ENCODE measurements around the gene VAMP4. TPM values are rescaled to one million over a fixed set of nuclear protein-coding genes. Genes with fewer than 3 reads are reported as not detected.
"Not testable (repeated sequence)": the region's sequence is repeated elsewhere in the genome, so short reads cannot be mapped to it uniquely, and the experiment has no call there.

VAMP4 gene
- total RNA-seq, 2 experiments from 2014 or later = 12.2 to 13.0 TPM

- no peak for ATAC-seq
- Mint-ChIP-seq H3K9me3 (ENCODE audit: insufficient read depth) (no peaks in the 10 kb centered on the region), H3K27ac (no peak overlapping the region), H3K36me3 (ENCODE audit: low read depth) (peaks cover 2% of the 10 kb centered on the region), H3K27me3 (ENCODE audit: low read depth) (no peaks in the 10 kb centered on the region), H3K4me3 (no peak overlapping the region), H3K4me1 (ENCODE audit: low read depth) (peaks cover 31% of the 10 kb centered on the region)
- CTCF ChIA-PET = interaction anchor here (1.2 to 2.4 kb wide), 2 partner anchors 40 to 56 kb away, joined by 3 to 5 read pairs; no protein-coding TSS in a partner anchor
- POLR2A ChIA-PET = no interaction called here
- DNase-seq = no peak
Measured at GRCh38 chr1:171744986-171745385, 3.1 kb upstream of the VAMP4 start.

- POLR2A ChIA-PET = interaction anchor here (0.6 to 4.2 kb wide), 6 partner anchors 11 to 257 kb away, joined by 3 to 35 read pairs (median 8); partner anchors contain the start of genes METTL13 and PRRC2C
- Mint-ChIP-seq H3K4me3 (peak overlapping the region; percentile 98), H3K9me3 (ENCODE audit: insufficient read depth) (no peaks in the 10 kb centered on the region), H3K27me3 (ENCODE audit: low read depth) (no peaks in the 10 kb centered on the region), H3K4me1 (ENCODE audit: low read depth) (peaks cover 48% of the 10 kb centered on the region), H3K36me3 (ENCODE audit: low read depth) (peaks cover 11% of the 10 kb centered on the region), H3K27ac (peak overlapping the region; percentile 99)
- ATAC-seq (no peak), DNase-seq (no peak)
- CTCF ChIA-PET = interaction anchor here (0.8 to 7.0 kb wide), 14 partner anchors 22 to 259 kb away, joined by 3 to 48 read pairs (median 4); partner anchors contain the start of gene METTL13
Measured at GRCh38 chr1:171743081-171743870, 1.4 kb upstream of the VAMP4 start.

- peak; percentile 32 for DNase-seq
- POLR2A ChIA-PET = interaction anchor here (0.6 to 4.2 kb wide), 8 partner anchors 12 to 256 kb away, joined by 3 to 35 read pairs (median 5); partner anchors contain the start of genes METTL13 and PRRC2C
- Mint-ChIP-seq H3K27me3 (ENCODE audit: low read depth) (no peaks in the 10 kb centered on the region), H3K36me3 (ENCODE audit: low read depth) (peaks cover 13% of the 10 kb centered on the region), H3K4me3 (peak overlapping the region; percentile 98), H3K4me1 (ENCODE audit: low read depth) (peaks cover 49% of the 10 kb centered on the region), H3K9me3 (ENCODE audit: insufficient read depth) (no peaks in the 10 kb centered on the region), H3K27ac (peak overlapping the region; percentile 99)
- peak; percentile 5 for ATAC-seq
- CTCF ChIA-PET = interaction anchor here (1.2 to 7.0 kb wide), 7 partner anchors 36 to 258 kb away, joined by 3 to 48 read pairs (median 5); partner anchors contain the start of gene METTL13
Measured at GRCh38 chr1:171742577-171742922, 685 bp upstream of the VAMP4 start.

GRCh38 chr1:171740987-171741871 is 636 bp downstream of the VAMP4 start:
- POLR2A ChIA-PET = interaction anchor here (0.7 to 4.2 kb wide), 10 partner anchors 13 to 255 kb away, joined by 3 to 35 read pairs (median 4); partner anchors contain the start of genes METTL13 and PRRC2C
- Mint-ChIP-seq H3K4me1 (ENCODE audit: low read depth) (peaks cover 49% of the 10 kb centered on the region), H3K27ac (peak overlapping the region; percentile 99), H3K4me3 (peak overlapping the region; percentile 98), H3K9me3 (ENCODE audit: insufficient read depth) (no peaks in the 10 kb centered on the region), H3K27me3 (ENCODE audit: low read depth) (no peaks in the 10 kb centered on the region), H3K36me3 (ENCODE audit: low read depth) (peaks cover 22% of the 10 kb centered on the region)
- ATAC-seq = peak; percentile 34
- peak; percentile 70 for DNase-seq
- CTCF ChIA-PET = interaction anchor here (0.6 to 7.0 kb wide), 19 partner anchors 10 to 708 kb away, joined by 3 to 48 read pairs (median 4); partner anchors contain the start of genes METTL13 and PRRC2C

DNA sequence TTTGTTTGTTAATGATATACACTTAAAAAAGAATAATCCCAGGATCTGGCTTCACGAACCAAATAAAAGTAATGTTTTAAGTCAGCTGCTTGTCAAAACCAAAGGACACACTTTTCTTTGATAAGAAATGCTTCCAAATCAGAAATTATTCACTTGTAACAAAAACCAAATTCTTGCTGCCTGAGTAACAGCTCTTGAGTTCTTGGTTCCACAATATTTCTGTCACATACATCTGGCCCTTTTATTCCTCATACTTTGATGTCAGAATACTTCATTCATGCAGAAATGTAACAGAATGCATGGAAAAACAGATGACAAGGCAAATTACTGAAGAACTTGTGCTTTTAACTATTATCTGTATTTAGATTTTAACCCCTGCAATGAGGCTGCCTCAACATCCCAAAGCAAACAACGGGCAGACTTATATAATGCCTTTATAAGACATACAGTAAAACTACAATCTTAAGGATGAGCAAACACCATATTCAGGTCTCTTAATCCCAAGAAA is 1.5 kb downstream of the VAMP4 start:
- H3K4me3 Mint-ChIP-seq = peak overlapping the region; percentile 98
- ChIA-PET CTCF (interaction anchor here (0.8 to 7.0 kb wide), 14 partner anchors 10 to 709 kb away, joined by 3 to 48 read pairs (median 4); partner anchors contain the start of genes METTL13 and PRRC2C), POLR2A (interaction anchor here (1.2 to 4.2 kb wide), 4 partner anchors 14 to 254 kb away, joined by 3 to 35 read pairs (median 14); partner anchors contain the start of genes METTL13 and PRRC2C)
- peaks cover 30% of the 10 kb centered on the region for H3K36me3 Mint-ChIP-seq (ENCODE audit: low read depth)
- H3K27me3 Mint-ChIP-seq (ENCODE audit: low read depth) = no peaks in the 10 kb centered on the region
- peaks cover 49% of the 10 kb centered on the region for H3K4me1 Mint-ChIP-seq (ENCODE audit: low read depth)
- no peaks in the 10 kb centered on the region for H3K9me3 Mint-ChIP-seq (ENCODE audit: insufficient read depth)
- H3K27ac Mint-ChIP-seq = peak overlapping the region; percentile 70
- DNase-seq (no peak), ATAC-seq (no peak)

GRCh38 chr1:171739656-171740055 is 2.2 kb downstream of the VAMP4 start:
- no peak for ATAC-seq
- H3K9me3 Mint-ChIP-seq (ENCODE audit: insufficient read depth) = no peaks in the 10 kb centered on the region
- no peak for DNase-seq
- ChIA-PET POLR2A (interaction anchor here (0.7 kb wide), 1 partner anchor 254 kb away, joined by 3 read pairs; the partner anchor contains the start of gene PRRC2C), CTCF (interaction anchor here (1.0 to 7.0 kb wide), 7 partner anchors 23 to 255 kb away, joined by 4 to 48 read pairs (median 6); partner anchors contain the start of genes METTL13 and PRRC2C)
- peak overlapping the region; percentile 98 for H3K4me3 Mint-ChIP-seq
- H3K27ac Mint-ChIP-seq = peak overlapping the region; percentile 70
- H3K36me3 Mint-ChIP-seq (ENCODE audit: low read depth) = peaks cover 31% of the 10 kb centered on the region
- H3K4me1 Mint-ChIP-seq (ENCODE audit: low read depth) = peaks cover 49% of the 10 kb centered on the region
- no peaks in the 10 kb centered on the region for H3K27me3 Mint-ChIP-seq (ENCODE audit: low read depth)

GRCh38 chr1:171738911-171739310 is 3.0 kb downstream of the VAMP4 start:
- DNase-seq = no peak
- CTCF ChIA-PET = interaction anchor here (1.0 to 7.0 kb wide), 5 partner anchors 84 to 263 kb away, joined by 3 to 48 read pairs (median 4); partner anchors contain the start of gene PRRC2C
- POLR2A ChIA-PET = no interaction called here
- Mint-ChIP-seq H3K9me3 (ENCODE audit: insufficient read depth) (no peaks in the 10 kb centered on the region), H3K4me3 (no peak overlapping the region), H3K36me3 (ENCODE audit: low read depth) (peaks cover 34% of the 10 kb centered on the region), H3K27me3 (ENCODE audit: low read depth) (no peaks in the 10 kb centered on the region), H3K27ac (peak overlapping the region; percentile 70), H3K4me1 (ENCODE audit: low read depth) (peaks cover 49% of the 10 kb centered on the region)
- no peak for ATAC-seq

GRCh38 chr1:171736196-171736595 is 5.7 kb downstream of the VAMP4 start:
- H3K27ac Mint-ChIP-seq = no peak overlapping the region
- no peaks in the 10 kb centered on the region for H3K9me3 Mint-ChIP-seq (ENCODE audit: insufficient read depth)
- ChIA-PET POLR2A (interaction anchor here (0.6 to 0.7 kb wide), 2 partner anchors 23 to 73 kb away, joined by 3 read pairs; no protein-coding TSS in a partner anchor), CTCF (interaction anchor here (1.6 to 7.0 kb wide), 4 partner anchors 7 to 91 kb away, joined by 5 to 48 read pairs (median 7); no protein-coding TSS in a partner anchor)
- H3K27me3 Mint-ChIP-seq (ENCODE audit: low read depth) = no peaks in the 10 kb centered on the region
- H3K36me3 Mint-ChIP-seq (ENCODE audit: low read depth) = peaks cover 40% of the 10 kb centered on the region
- DNase-seq = no peak
- H3K4me1 Mint-ChIP-seq (ENCODE audit: low read depth) = peaks cover 30% of the 10 kb centered on the region
- H3K4me3 Mint-ChIP-seq = no peak overlapping the region
- ATAC-seq = no peak

DNA sequence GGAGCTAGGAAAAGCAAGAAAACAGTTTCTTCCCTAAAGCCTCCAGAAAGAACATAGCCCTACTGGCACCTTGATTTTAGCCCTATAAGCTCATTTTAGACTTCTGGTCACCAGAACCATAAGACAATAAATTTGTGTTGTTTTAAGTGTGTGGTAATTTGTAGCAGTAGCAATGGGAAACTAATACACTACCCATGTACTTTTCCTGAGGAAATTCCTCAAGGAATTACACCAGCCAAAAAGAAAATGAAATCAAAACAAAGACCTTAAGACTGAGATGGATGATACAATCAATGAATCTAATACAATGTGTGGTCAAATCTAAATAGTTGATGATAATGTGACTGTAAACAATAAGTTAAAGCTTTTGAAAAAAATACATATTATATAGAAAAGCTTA is 11.8 kb downstream of the VAMP4 start:
- no peak for ATAC-seq
- no peak overlapping the region for H3K4me3 Mint-ChIP-seq
- no peak for DNase-seq
- no peaks in the 10 kb centered on the region for H3K27me3 Mint-ChIP-seq (ENCODE audit: low read depth)
- H3K4me1 Mint-ChIP-seq (ENCODE audit: low read depth) = no peaks in the 10 kb centered on the region
- POLR2A ChIA-PET = interaction anchor here (0.6 kb wide), 1 partner anchor 38 kb away, joined by 3 read pairs; no protein-coding TSS in a partner anchor
- H3K27ac Mint-ChIP-seq = no peak overlapping the region
- H3K9me3 Mint-ChIP-seq (ENCODE audit: insufficient read depth) = no peaks in the 10 kb centered on the region
- CTCF ChIA-PET = interaction anchor here (1.4 to 2.8 kb wide), 3 partner anchors 7 to 11 kb away, joined by 3 to 9 read pairs (median 5); no protein-coding TSS in a partner anchor
- H3K36me3 Mint-ChIP-seq (ENCODE audit: low read depth) = peaks cover 35% of the 10 kb centered on the region

- DNase-seq = no peak
- Mint-ChIP-seq H3K27ac (no peak overlapping the region), H3K4me1 (ENCODE audit: low read depth) (no peaks in the 10 kb centered on the region), H3K9me3 (ENCODE audit: insufficient read depth) (peaks cover 9% of the 10 kb centered on the region), H3K36me3 (ENCODE audit: low read depth) (peaks cover 47% of the 10 kb centered on the region), H3K27me3 (ENCODE audit: low read depth) (no peaks in the 10 kb centered on the region), H3K4me3 (no peak overlapping the region)
- CTCF ChIA-PET = interaction anchor here (1.2 to 2.8 kb wide), 2 partner anchors 10 kb away, joined by 3 to 9 read pairs; no protein-coding TSS in a partner anchor
- POLR2A ChIA-PET = no interaction called here
- no peak for ATAC-seq
Measured at GRCh38 chr1:171727778-171728177, 14.1 kb downstream of the VAMP4 start.

GRCh38 chr1:171723180-171723579 is 18.7 kb downstream of the VAMP4 start:
- H3K4me1 Mint-ChIP-seq (ENCODE audit: low read depth); H3K4me3 Mint-ChIP-seq; CTCF ChIA-PET; ATAC-seq; H3K27ac Mint-ChIP-seq; DNase-seq; POLR2A ChIA-PET; H3K27me3 Mint-ChIP-seq (ENCODE audit: low read depth): not testable (repeated sequence)
- Mint-ChIP-seq H3K36me3 (ENCODE audit: low read depth) (peaks cover 50% of the 10 kb centered on the region), H3K9me3 (ENCODE audit: insufficient read depth) (peaks cover 11% of the 10 kb centered on the region)
